Osteoblast (primary cell): ENCODE data around the gene UCP3. TPM values are rescaled to one million over a fixed set of nuclear protein-coding genes. Genes with fewer than 3 reads are reported as not detected.

ENCODE experiments used
- DNase-seq: peaks from one replicate; pipeline ENCODE4 v3.0.0; 2011; ENCODE audit warnings: low spot score, mixed read lengths; ENCODE audit not compliant: insufficient read length; ENCODE audit errors: missing footprints
- H2AFZ ChIP-seq: 2 replicates; pipeline ENCODE4 v1.6.0; 2011; ENCODE audit warnings: mild to moderate bottlenecking, low read length
- H3K27ac ChIP-seq: 2 replicates; pipeline ENCODE4 v1.5.1; 2011; ENCODE audit warnings: mild to moderate bottlenecking, low read depth, low read length, moderate library complexity
- H3K27me3 ChIP-seq: 2 replicates; pipeline ENCODE4 v1.6.0; 2012; ENCODE audit warnings: mild to moderate bottlenecking, control low read depth, inconsistent platforms, low read length, moderate library complexity; ENCODE audit not compliant: insufficient read depth
- H3K36me3 ChIP-seq: 2 replicates; pipeline ENCODE4 v1.5.1; 2011; ENCODE audit warnings: mild to moderate bottlenecking, low read length, control low read depth, moderate library complexity; ENCODE audit not compliant: insufficient read depth
- H3K4me1 ChIP-seq: 2 replicates; pipeline ENCODE4 v1.5.1; 2011; ENCODE audit warnings: mild to moderate bottlenecking, low read length, control low read depth, moderate library complexity; ENCODE audit not compliant: insufficient read depth
- H3K4me2 ChIP-seq: 2 replicates; pipeline ENCODE4 v1.6.0; 2011; ENCODE audit warnings: mild to moderate bottlenecking, low read length; ENCODE audit not compliant: insufficient read depth
- H3K4me3 ChIP-seq: fragments of 200-600 bp; sonication (generic); 3 replicates; pipeline ENCODE4 v1.5.1; 2012; ENCODE audit warnings: mild to moderate bottlenecking, low read length, inconsistent platforms; ENCODE audit not compliant: insufficient read depth
- H3K79me2 ChIP-seq: 2 replicates; pipeline ENCODE4 v1.6.0; 2012; ENCODE audit warnings: mild to moderate bottlenecking, low read length, control low read depth, inconsistent platforms; ENCODE audit not compliant: insufficient read depth
- H3K9me3 ChIP-seq: 2 replicates; pipeline ENCODE4 v1.5.1; 2011; ENCODE audit warnings: low read depth, low read length, control low read depth
- H4K20me1 ChIP-seq: 2 replicates; pipeline ENCODE4 v1.6.0; 2012; ENCODE audit warnings: mild to moderate bottlenecking, low read length, control low read depth; ENCODE audit not compliant: insufficient read depth
- total RNA-seq: library from RNA; depleted of rRNA; stranded (reverse); fragments of >200 nt; gene quantifications from 2 replicates; pipeline ENCODE4 v1.2.3, GENCODE V29; 2012
- TF ChIP-seq, protein P1 (sequence below): IDR thresholded peaks from 2 replicates; pipeline ENCODE4 v1.5.1; 2011; ENCODE audit warnings: mild to moderate bottlenecking, low read depth, low read length, moderate library complexity; ENCODE audit errors: extremely low read depth

UCP3 gene
- total RNA-seq, 1 donor, result under 0.01 TPM

DNA sequence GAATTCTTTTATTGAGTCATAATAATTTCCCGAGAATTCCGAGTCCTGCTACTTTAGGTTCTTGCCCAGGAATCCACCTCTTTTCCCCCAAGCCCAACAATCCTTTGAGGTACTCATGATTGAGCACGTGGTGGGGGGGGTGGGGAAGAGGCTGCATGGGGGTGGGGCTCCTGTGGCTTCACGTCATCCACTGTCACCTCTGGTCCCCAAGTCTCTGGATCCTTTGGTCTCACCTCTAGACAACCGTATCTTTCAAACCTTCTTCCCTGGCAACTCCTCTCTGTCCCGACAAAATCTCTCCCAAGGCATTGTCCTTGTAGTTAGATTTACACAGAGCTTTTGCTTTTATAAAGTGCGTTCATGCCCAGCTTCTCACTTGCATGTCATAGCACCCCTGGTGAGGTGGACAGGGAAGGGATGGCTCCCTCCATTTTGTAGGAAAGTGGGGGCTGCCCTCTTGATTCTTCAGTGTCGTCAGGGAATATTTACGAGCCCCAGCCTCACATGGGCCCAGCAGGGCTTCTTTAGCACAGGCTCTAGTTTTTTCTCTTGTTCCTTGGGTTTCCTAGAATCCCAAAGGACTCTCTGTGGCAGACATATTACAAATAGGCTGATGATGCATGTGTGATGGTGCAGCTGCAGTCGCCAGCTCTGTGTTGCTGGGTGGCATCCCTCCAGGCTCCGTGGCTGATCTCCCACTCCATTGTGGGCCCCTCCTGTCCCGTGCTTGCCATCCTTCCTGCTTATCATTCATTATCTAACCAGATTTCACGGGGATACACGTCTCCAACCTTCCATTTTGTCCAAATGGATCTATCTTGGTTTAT is 8.4 kb downstream of the UCP3 start:
- H3K4me2 ChIP-seq, result no peak overlapping the region

DNA sequence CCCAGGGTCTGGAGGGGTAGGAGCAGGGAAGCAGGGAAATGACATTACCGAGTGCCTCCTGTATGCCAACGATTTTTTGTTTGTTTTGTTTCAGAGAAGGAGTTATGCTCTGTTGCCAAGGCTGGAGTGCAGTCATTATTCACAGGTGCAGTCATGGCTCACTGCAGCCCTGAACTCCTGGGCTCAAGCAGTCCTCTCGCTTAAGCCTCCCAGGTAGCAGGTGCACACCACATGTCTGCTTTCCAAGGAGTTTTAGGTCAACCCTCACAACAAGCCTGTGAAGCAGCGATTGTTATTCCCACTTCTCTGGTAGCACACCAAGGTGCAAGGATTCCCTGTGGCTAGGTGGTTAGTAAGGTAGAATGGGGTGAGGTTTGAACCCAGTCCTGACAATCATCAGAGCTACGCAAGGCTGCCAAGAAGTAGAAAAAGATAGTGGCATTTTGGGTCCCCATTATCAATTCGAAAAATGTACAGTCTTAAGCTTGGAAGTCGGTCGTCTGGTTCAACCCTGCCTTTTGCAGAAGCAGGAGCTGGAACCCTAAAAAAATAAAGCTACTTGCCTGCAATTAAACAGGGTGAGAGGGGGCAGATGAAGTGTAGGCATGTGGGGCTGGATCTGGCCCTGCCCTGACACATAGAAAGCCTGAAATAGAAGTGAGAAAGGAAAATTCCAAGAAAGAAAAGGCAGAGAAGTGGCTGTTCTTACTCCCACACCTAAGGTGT is 9.1 kb downstream of the UCP3 start:
- Histone ChIP-seq H3K4me2 (no peak overlapping the region), H3K4me1 (no peaks in the 10 kb centered on the region), H3K27me3 (no peaks in the 10 kb centered on the region), H4K20me1 (no peaks in the 10 kb centered on the region), H2AFZ (no peak overlapping the region), H3K36me3 (no peaks in the 10 kb centered on the region), H3K4me3 (no peak overlapping the region), H3K9me3 (no peaks in the 10 kb centered on the region), H3K27ac (no peak overlapping the region), H3K79me2 (no peaks in the 10 kb centered on the region)
- TF ChIP-seq, protein P1, sequence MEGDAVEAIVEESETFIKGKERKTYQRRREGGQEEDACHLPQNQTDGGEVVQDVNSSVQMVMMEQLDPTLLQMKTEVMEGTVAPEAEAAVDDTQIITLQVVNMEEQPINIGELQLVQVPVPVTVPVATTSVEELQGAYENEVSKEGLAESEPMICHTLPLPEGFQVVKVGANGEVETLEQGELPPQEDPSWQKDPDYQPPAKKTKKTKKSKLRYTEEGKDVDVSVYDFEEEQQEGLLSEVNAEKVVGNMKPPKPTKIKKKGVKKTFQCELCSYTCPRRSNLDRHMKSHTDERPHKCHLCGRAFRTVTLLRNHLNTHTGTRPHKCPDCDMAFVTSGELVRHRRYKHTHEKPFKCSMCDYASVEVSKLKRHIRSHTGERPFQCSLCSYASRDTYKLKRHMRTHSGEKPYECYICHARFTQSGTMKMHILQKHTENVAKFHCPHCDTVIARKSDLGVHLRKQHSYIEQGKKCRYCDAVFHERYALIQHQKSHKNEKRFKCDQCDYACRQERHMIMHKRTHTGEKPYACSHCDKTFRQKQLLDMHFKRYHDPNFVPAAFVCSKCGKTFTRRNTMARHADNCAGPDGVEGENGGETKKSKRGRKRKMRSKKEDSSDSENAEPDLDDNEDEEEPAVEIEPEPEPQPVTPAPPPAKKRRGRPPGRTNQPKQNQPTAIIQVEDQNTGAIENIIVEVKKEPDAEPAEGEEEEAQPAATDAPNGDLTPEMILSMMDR, result no peak
- DNase-seq, result no peak

More for the DNA sequence above, 8.4 kb downstream of the UCP3 start:
- TF ChIP-seq, protein P1, result no peak
- H4K20me1 ChIP-seq, result no peaks in the 10 kb centered on the region
- no peak for DNase-seq
- H3K79me2 ChIP-seq, result no peaks in the 10 kb centered on the region
- no peak overlapping the region for H3K4me3 ChIP-seq
- no peaks in the 10 kb centered on the region for H3K36me3 ChIP-seq
- H3K4me1 ChIP-seq, result no peaks in the 10 kb centered on the region
- H3K27me3 ChIP-seq, result no peaks in the 10 kb centered on the region
- no peak overlapping the region for H3K27ac ChIP-seq
- no peaks in the 10 kb centered on the region for H3K9me3 ChIP-seq
- H2AFZ ChIP-seq, result no peak overlapping the region

DNA sequence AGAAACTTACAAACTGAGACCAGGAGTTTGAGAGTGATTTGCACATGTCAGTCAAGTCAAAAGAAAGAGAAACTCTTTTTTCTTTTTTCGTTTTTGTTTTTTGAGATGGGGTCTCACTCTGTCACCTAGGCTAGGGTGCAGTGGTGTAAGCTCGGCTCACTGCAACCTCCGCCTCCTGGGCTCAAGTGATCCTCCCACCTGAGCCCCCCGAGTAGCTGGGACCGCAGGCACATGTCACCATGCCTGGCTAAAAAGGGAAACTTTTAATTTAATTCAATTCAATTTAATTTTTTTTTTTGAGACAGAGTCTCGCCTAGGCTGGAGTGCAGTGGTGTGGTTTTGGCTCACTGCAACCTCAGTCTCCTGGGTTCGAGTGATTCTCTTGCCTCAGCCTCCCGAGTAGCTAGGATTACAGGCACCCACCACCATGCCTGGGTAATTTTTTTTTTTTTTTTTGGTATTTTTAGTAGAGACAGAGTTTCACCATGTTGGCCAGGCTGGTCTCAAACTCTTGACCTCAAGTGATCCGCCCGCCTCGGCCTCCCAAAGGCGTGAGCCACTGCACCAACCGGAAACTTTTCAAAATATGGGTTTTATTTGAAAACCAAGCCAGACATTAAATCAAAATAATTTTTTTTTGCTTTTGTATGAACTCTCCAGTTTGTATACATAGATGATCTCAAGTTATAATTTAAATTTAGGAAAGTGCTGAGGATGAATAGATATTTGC is 9.9 kb downstream of the UCP3 start:
- Histone ChIP-seq H3K27me3 (no peaks in the 10 kb centered on the region), H2AFZ (no peak overlapping the region), H3K4me1 (no peaks in the 10 kb centered on the region), H3K4me3 (no peak overlapping the region), H4K20me1 (no peaks in the 10 kb centered on the region), H3K9me3 (no peaks in the 10 kb centered on the region), H3K27ac (no peak overlapping the region), H3K36me3 (no peaks in the 10 kb centered on the region), H3K4me2 (no peak overlapping the region), H3K79me2 (no peaks in the 10 kb centered on the region)
- TF ChIP-seq, protein P1, result no peak
- DNase-seq, result no peak
